Jurkat, Clone E6-1 (cell line): Measurements from ENCODE around the gene ECD. TPM values are rescaled to one million over a fixed set of nuclear protein-coding genes. Genes with fewer than 3 reads are reported as not detected.
A peak's percentile ranks its signal among the peaks of the same experiment; 100 is the strongest.

ENCODE experiments used
- DNase-seq: peaks from one replicate; pipeline ENCODE4 v3.0.0-alpha.2; 2011; ENCODE audit warnings: low read depth, low spot score
- H3K4me3 ChIP-seq: 2 replicates; pipeline ENCODE4 v1.5.1; 2011; ENCODE audit warnings: mild to moderate bottlenecking, low read length, control low read depth, moderate library complexity
- polyA plus RNA-seq: library from polyadenylated mRNA; unstranded; fragments of >200 nt; gene quantifications from one replicate; pipeline ENCODE4 v1.2.1, GENCODE V29; 2012; ENCODE audit warnings: missing spikeins; ENCODE audit not compliant: insufficient read length, insufficient read depth

Gene ECD
- 38.1 TPM for polyA plus RNA-seq

DNA sequence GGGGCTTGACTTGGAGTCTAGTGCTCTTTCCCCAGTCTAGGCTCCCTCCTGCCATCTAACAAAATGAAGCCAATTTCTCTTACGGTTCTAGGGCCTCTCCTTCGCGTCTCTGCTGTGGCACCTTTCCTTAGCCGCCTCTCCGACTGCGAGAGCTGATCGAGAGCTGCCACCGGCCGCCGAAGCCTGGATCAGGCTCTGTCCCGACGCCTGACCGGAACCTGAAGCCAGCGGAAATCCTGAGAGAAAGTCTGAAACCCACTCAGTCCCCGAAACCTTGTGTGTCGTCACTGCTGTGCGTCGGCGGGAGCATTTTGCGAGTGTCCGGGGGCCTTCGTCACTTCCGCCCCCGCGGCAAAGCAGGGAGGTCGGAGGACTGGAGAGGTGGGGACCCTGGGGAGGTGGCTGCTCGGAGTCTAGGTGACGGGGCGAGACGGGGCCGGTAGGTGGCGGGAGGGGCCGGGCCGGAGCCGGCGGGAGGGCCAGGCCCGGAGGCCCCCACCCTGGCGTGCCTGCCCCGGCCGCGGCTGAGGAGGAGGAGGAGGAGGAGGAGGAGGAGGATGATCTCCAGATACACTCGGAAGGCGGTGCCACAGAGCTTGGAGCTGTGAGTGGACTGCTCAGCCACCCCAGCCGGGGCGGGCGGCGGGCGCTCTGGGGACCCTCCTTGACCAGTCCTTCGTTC, at the start of gene ECD, which contains the start of gene FAM149B1:
Gene ECD, minus strand, starts transcription at position 226 of the 682 bp plus-strand sequence. CDS start 4,071 bp downstream, outside the sequence.
Gene FAM149B1, plus strand, starts transcription at position 337 of the 682 bp plus-strand sequence. Its CDS starts 221 bp downstream, at position 558.
- DNase-seq: peak; percentile 82
- peak within 1 kb of the TSS; percentile 100 for H3K4me3 ChIP-seq

DNA sequence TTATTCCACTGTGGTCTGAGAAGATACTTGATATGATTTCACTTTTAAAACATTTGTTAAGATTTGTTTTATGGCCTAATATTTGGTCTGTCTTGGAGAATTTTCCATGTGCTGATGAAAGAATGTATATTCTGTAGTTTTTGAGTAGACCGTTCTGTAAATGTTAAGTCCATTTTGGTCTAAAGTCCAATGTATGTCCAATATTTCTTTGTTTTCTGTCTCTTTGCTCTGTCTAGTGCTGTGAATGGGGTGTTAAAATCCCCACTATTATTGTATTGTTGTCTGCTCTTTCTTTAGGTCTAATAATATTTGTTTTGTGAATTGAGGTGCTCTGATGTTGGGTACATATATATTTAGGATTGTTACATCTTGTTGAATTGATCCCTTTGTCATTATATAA, 47.9 kb upstream of the ECD start:
- no peak overlapping the region for H3K4me3 ChIP-seq
- DNase-seq: no peak

DNA sequence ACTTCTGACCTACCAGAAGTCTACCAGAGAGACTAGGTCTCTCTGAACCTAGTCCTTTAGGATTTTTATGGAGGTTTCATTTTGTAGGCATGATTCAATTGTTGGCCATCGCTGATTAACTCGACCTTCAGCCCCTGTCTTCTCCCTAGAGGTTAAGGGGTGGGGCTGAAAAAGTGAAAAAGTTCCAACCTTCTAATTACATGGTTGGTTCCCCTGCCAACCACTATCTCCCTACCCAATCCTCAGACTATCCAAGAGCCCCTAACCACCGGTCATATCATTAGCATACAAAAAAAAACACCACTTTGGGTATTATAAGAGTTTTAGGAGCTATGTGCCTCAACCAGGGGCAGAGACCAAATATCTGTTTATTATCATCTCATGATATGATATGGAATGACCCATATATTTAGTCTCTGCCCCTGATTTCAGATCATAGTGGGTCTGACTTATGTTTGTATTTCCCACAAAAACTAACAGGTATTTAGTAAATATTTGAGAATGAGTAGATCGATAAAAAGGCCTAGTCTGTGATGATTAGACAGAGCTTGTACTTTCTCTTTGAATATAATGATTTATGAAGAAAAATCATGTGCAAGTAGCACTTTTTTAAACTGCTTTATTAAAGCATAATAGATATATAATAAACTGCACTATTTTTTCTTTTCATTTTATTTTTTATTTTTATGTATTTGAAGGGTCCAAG, 43.5 kb upstream of the ECD start:
- no peak for DNase-seq
- H3K4me3 ChIP-seq: no peak overlapping the region

DNA sequence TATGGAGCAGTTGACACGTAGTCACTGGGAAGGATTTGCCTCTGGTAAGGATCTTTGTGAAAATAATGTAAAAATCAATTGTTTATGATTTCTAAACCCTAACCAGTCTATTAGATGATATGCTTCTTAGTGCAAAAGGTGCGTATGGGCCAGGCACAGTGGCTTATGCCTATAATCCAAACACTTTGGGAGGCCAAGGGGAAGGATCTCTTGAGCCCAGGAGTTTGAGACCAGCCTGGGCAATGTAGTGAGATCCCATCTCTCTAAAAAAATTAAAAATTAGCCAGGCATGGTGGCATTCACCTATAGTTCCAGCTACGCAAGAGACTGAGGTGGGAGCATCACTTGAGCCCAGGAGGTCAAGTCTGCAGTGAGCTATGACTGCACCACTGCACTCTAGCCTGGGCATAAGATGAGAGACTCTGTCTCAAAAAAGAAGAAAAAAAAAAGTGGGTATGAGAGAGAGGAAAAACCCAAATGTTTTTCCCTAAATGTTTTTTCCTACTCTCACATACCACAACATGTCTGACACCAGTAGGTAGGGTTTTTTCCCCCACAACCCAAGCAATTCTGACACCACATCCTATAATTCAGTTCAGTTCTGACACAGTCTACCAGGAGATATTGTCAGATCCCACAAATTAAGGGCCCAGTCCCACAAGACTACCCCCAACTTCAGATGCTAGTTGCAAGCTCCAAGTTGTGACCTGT, 42.7 kb upstream of the ECD start:
- H3K4me3 ChIP-seq: no peak overlapping the region
- no peak for DNase-seq

DNA sequence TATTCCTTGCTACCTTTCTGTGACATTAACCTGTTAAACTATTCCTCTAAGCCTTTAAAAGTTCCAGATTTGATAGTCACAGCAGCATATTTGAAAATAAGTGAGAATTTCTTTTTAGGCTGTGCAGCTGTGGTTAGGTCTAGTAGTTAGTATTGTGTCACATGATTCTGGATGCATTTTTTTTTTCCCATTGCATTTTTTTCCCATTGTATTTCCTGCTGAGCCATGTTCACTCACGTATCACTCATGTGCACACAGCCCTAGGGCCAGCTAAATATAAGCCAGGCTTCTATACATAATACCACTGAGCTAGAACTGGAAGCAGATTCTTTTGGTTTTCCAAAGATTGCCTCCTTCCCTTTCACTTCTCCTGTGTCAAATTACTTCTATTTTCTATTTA, 41.9 kb upstream of the ECD start:
- H3K4me3 ChIP-seq: no peak overlapping the region
- no peak for DNase-seq

DNA sequence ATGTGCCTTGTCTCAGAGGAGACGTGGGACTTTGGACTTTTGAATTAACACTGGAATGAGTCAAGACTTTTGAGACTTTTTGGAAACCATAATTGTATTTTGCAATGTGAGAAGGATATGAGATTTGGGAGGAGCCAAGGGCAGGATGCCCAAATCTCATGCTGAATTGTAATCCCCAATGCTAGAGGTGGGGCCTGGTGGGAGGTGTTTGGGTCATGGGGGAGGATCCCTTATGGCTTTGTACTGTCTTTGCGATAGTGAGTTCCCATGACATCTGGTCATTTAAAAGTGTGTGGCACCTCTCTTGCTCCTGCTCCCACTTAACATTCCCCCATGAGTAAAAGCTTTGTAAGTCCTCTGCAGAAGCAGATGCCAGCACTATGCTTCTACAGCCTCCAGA, 40.1 kb upstream of the ECD start:
- no peak for DNase-seq
- H3K4me3 ChIP-seq: no peak overlapping the region

DNA sequence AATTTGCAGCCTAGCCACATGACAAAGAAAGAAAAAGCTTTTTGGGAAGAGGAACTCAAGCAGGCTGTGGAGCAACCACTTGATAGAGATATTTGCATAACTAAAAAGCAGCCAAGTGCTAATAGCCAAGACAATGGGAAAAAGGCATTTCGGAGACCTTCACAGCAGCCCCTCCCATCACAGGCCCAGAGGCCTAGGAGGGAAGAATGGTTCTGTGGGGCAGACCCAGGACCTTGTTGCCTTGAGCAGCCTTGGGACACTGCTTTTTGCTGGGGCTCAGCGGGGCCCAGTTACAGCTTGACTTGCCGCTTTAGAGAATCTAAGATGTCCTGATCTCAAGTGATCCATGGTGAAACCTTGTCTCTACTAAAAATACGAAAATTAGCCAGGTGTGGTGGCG, 38.6 kb upstream of the ECD start:
- no peak overlapping the region for H3K4me3 ChIP-seq
- DNase-seq: no peak

DNA sequence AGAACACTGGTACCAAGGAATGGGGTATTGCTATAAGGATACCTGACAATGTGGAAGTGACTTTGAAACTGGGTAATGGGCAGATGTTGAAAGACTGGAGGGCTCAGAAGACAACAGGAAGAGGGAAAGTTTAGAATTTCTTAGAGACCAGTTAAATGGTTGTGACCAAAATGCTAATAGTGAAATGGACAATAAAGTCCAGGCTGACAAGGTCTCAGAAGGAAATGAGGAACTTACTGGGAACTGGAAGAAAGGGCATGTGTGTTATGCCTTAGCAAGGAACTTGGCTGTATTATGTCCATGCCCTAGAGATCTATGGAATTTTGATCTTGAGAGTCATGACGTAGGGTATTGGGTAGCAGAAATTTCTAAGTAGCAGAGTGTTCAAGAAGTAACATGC, 38.1 kb upstream of the ECD start:
- no peak overlapping the region for H3K4me3 ChIP-seq
- no peak for DNase-seq

DNA sequence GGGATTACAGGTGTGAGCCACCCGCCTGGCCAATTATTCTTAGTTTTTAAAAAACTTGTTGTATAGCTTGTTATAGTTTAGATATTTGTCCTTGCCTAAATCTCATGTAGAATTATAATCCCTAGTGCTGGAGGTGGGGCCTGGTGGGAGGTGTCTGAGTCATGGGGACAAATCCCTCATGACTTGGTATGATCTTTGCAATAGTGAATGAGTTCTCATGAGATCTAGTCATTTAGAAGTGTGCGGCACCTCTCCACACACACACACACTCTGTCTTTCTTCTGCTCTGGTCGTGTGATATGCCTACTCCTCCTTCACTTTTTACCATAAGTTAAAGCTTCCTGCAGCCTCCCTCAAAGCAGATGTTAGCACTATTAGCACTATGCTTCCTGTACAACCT, 37.3 kb upstream of the ECD start:
- no peak for DNase-seq
- H3K4me3 ChIP-seq: no peak overlapping the region

DNA sequence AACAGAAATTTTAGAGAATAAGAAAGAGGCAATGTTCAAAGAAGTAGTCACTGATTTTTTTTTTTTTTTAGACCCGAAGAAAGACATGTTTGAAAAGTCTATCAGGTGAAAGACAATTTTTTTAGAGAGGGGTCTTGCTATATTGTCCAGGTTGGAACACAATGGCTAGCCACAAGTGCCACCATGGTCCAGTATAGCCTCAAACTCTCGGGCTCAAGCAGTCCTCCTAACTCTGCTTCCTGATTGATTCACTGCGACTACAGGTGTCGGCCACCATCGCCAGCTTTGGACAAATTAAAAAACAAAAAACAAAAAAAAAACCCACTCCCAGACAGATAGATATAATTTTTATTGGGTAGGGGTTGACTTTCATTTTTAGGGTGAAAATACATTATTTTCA, 22.4 kb upstream of the ECD start:
- H3K4me3 ChIP-seq: no peak overlapping the region
- no peak for DNase-seq

DNA sequence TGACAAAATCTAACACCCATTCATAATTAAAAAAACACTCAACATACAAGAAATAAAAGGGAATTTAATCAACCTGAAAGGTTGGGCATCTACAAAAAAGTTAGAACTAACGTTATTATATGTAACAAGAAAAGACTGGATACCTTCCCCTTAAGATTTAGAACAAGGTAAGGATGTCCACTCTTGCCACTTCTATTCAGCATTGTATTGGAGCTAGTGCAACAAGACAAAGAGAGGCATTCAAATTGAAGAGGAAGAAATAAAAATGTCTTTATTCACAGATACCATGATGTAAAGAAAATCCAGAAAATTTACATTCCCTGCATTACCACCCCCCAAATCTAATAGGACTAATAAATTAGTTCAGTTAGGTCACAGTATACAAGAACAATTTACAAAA, 18.5 kb upstream of the ECD start:
- DNase-seq: no peak
- H3K4me3 ChIP-seq: no peak overlapping the region

DNA sequence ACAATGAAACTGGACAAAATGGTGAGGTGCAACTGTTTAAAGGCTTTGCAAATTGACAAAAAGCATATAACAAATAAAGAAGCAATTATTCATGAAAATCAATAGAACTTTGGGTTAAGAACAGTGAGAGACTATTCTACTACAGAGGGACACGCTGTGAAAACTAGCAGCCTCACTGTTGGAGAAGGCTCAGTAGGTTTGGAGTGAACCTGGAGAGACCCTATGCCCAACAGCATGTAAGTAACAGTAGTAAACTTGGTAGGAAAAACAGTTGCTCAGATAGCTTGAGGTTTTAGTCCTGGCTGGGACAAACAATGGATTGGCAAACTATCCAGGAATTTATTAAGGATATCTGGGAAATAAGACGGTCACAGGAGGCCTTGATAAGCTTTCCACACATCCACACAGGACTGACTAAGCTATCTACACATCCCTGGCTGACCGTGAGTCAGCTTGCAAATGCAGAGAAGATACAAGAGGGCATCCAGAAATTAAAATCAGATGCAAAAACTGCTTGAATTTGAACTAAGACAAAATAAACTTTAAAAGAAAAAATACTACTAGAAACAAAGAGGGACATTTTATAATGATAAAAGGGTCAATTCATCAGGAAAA, 16.0 kb upstream of the ECD start:
- no peak overlapping the region for H3K4me3 ChIP-seq
- DNase-seq: no peak

DNA sequence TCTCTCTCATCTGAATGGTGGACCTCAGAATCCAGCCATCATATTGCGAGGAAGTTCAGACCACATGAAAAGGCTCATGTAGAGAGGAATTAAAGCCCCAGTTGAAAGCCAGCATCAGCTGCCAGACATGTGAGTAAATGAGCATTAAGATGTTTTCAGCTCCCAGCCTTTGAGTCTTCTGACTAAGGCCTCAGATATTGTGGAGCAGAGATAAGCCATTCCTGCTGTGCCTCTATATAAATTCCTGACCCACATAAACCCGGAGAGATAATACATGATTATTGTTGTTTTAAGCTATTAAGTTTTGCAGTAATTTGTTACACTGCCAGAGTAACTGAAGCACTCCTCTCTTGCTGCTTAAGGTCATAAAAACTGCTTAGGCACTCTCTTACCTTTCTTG, 14.8 kb upstream of the ECD start:
- DNase-seq: no peak
- H3K4me3 ChIP-seq: no peak overlapping the region

DNA sequence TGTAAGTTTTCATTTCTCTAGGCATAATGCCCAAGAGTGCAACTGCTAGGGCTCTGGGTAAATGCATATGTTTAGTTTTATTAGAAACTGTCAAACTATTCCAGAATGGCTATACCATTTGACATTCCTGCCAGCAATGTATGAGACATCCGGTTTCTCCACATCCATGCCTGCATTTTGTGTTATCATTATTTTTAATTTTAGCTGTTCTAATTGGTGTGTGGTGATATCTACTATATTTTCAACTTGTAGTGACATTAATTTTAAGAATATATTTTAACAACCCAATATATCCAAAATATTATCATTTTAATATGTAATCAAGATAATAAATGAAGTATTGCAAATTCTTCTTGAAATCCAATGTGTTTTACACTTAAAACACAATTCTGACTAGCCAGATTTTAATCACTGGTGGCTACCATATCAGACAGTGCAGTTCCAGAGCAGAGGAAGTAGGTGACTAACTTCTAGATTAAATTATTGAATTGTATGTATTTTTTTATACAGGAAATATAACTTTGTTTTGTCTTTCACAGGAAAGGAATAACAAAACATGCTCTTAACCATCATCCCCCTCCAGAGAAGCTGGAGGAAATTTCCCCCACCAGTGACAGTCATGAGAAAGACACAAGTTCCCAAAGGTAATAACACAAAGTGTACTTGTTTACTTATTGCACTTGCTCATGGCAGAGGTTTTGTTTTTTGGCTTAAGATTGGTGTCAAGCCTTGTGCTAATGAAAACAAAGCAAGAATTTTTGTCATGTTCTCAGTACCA, 6.5 kb upstream of the ECD start:
- H3K4me3 ChIP-seq: no peak overlapping the region
- DNase-seq: no peak

DNA sequence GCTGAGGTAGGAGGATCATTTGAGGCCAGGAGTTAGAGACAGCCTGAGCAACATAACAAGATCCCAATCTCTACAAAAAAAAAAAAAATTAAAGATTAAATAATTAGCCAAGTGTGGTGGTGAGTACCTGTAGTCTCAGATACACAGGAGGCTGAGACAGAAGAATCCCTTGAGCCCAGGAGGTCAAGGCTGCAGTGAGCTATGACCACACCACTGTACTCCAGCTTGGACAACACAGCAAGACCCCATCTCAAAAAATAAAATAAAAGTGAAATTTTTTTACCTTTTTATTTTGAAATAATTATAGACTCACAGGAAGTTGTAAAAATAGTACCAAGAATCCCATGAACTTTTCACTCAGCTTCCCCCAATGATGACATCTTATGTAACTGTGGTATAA, 5.1 kb upstream of the ECD start:
- DNase-seq: no peak
- H3K4me3 ChIP-seq: no peak overlapping the region

DNA sequence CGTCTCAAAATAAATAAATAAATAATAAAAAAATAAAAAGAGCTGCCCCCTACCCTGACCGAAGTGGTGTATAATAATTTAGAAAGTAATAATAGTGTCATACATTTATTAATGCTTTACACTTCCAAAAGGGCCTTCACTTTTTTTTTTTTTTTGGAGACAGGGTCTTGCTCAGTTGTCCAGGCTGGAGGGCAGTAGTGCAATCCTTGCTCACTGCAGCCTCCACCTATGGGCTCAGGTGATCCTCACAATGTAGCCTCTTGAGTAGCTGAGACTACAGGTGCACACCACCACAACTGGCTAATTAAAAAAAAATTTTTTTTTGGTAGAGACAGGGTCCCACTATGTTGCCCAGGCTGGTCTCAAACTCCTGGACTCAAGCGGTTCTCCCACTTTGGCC, 1.5 kb upstream of the ECD start:
- no peak overlapping the region for H3K4me3 ChIP-seq
- no peak for DNase-seq

DNA sequence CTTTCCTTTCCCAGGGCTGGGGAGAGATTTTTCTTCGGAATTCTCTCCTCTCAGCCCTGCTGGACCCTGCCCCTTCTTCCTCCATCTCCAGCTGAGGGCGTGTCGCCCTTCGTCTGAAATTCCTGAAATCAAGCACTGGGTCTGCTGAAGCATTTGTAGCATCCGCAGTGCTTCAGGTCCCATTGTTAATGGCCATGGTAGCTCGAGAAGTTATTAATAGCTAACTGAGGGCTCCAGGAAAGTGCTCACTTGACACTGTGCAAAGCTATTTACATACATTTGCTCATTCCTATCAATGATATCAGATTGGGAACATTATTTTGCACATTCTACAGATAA, 626 bp upstream of the ECD start:
- H3K4me3 ChIP-seq: peak overlapping the region; percentile 100
- DNase-seq: no peak

DNA sequence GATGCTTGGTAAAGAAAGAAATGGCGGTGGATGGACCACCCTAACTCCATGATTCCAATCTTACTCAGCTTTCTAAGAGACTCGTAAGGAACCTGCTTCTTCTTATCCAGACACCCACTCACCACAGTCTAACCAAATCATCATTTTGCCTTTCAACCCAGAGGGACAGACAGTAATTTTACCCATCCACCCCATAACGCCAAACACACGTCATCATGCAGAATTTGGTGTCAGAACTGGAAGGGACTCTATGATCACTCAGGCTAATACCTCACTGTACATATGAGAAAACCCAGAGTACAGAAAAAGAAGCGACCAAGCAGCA, 388 bp downstream of the ECD start:
- peak overlapping the region; percentile 100 for H3K4me3 ChIP-seq
- no peak for DNase-seq

DNA sequence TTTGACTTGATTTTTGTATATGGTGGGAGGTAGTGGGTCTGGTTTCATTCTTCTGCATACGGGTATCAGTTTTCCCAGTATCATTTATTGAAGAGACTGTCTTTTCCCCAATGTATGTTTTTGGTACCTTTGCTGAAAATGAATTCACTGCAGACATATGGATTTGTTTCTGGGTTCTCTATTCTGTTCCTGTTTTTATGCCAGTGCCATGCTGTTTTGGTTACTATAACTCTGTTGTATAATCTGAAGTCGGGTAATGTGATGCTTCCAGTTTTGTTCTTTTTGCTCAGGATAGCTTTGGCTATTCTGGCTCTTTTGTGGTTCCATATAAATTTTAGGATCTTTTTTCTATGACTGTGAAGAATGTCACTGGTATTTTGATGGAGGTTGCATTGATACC, 836 bp downstream of the ECD start:
- H3K4me3 ChIP-seq: peak overlapping the region; percentile 100
- DNase-seq: no peak
